ENCODE measurements around the gene LRRC61.

LRRC61 gene

GRCh38 chr7:150358433-150358832 lies 35.3 kb downstream of the LRRC61 start:
- no peak for DNase-seq

- DNase-seq: no peak
Observed at GRCh38 chr7:150358988-150359621, 36.0 kb downstream of the LRRC61 start.

- DNase-seq: peak; percentile 29
Observed at GRCh38 chr7:150359622-150360362, 36.6 kb downstream of the LRRC61 start.

GRCh38 chr7:150360363-150361058 lies 37.4 kb downstream of the LRRC61 start:
- DNase-seq: no peak

GRCh38 chr7:150361402-150361801 lies 38.2 kb downstream of the LRRC61 start:
- no peak for DNase-seq

- DNase-seq: no peak
Observed at GRCh38 chr7:150361807-150362621, 38.9 kb downstream of the LRRC61 start.

- DNase-seq: peak; percentile 72
Observed at GRCh38 chr7:150363370-150363769, 40.2 kb downstream of the LRRC61 start.

- DNase-seq: peak; percentile 50
Observed at GRCh38 chr7:150363872-150364271, 40.7 kb downstream of the LRRC61 start.

GRCh38 chr7:150365194-150365593 lies 42.0 kb downstream of the LRRC61 start:
- no peak for DNase-seq

- no peak for DNase-seq
Observed at GRCh38 chr7:150365673-150366398, 42.7 kb downstream of the LRRC61 start.

GRCh38 chr7:150367677-150368095 lies 44.5 kb downstream of the LRRC61 start:
- DNase-seq: no peak

- peak; percentile 98 for DNase-seq
Observed at GRCh38 chr7:150368096-150368883, 45.1 kb downstream of the LRRC61 start, which contains the start of gene REPIN1. Gene REPIN1 (plus strand): TSS chr7:150368822. CDS start chr7:150369712, 890 bp downstream.

- DNase-seq: peak; percentile 85
Observed at GRCh38 chr7:150368884-150369747, 46.0 kb downstream of the LRRC61 start.

- DNase-seq: no peak
Observed at GRCh38 chr7:150369748-150370501, 46.8 kb downstream of the LRRC61 start.

- DNase-seq: no peak
Observed at GRCh38 chr7:150370612-150371071, 47.5 kb downstream of the LRRC61 start.

GRCh38 chr7:150371131-150371995 lies 48.2 kb downstream of the LRRC61 start:
- no peak for DNase-seq

- DNase-seq: no peak
Observed at GRCh38 chr7:150371996-150372270, 48.8 kb downstream of the LRRC61 start.

- no peak for DNase-seq
Observed at GRCh38 chr7:150372271-150373048, 49.3 kb downstream of the LRRC61 start.
